ENCODE results near the gene RAB2B. TPM values are rescaled to one million over a fixed set of nuclear protein-coding genes. Genes with fewer than 3 reads are reported as not detected.

RAB2B gene
- polyA plus RNA-seq, 1 of the 3 experiments (the other 2 are of a cell fraction) = 24.4 TPM

- no peak for DNase-seq
- no peaks in the 10 kb centered on the region; the same call in 1 of the 2 replicates for H3K79me2 ChIP-seq (ENCODE audit: insufficient read depth)
- no peaks in the 10 kb centered on the region for H4K20me1 ChIP-seq (ENCODE audit: insufficient read depth)
- 87% methylated on average over 6 of the region's 7 CpGs for WGBS (ENCODE audit: low lambda C conversion rate)
- no peak overlapping the region for H3K4me2 ChIP-seq
- no peaks in the 10 kb centered on the region for H3K27me3 ChIP-seq (ENCODE audit: insufficient read depth)
- no peak overlapping the region for H3K9ac ChIP-seq
- H3K4me1 ChIP-seq (ENCODE audit: control insufficient read depth in 1 of 2, insufficient read depth in 2 of 2, low read depth in 1 of 2, low read length in 1 of 2) = peaks cover 0 to 16% of the 10 kb centered on the region in 2 experiments; a peak in 1 of 4 replicates
- no peak overlapping the region for H3K27ac ChIP-seq (ENCODE audit: low read depth in 2 of 2, low read length in 1 of 2)
- TF ChIP-seq TAF1 (IDR thresholded peaks at IDR 0.05; ENCODE audit: borderline replicate concordance, low read depth, low read length) = no peak
- TF ChIP-seq MXI1 (IDR thresholded peaks at IDR 0.05; ENCODE audit: low read depth, low read length) = no peak
- no peak for TF ChIP-seq SMC3 (IDR thresholded peaks at IDR 0.05; ENCODE audit: low read depth, low read length)
- TF ChIP-seq RAD21 (IDR thresholded peaks at IDR 0.05; ENCODE audit: low read length) = no peak
- no peak for TF ChIP-seq USF2 (IDR thresholded peaks at IDR 0.05; ENCODE audit: borderline replicate concordance, low read depth, low read length)
- no peak for TF ChIP-seq RFX5 (IDR thresholded peaks at IDR 0.05; ENCODE audit: low read length)
- no peak for TF ChIP-seq NFIC (IDR thresholded peaks at IDR 0.05; ENCODE audit: borderline replicate concordance)
- no peak for TF ChIP-seq REST (IDR thresholded peaks at IDR 0.05; ENCODE audit: low read depth, low read length)
- no peak for TF ChIP-seq CHD2 (IDR thresholded peaks at IDR 0.05; ENCODE audit: low read length, partially characterized antibody)
- TF ChIP-seq CTCF (IDR thresholded peaks at IDR 0.05) = no peak
- TF ChIP-seq TEAD4 (IDR thresholded peaks at IDR 0.05; ENCODE audit: borderline replicate concordance, insufficient read depth) = no peak
- TF ChIP-seq IRF3 (IDR thresholded peaks at IDR 0.05; ENCODE audit: low read depth, low read length) = no peak
- no peak for TF ChIP-seq FOXM1 (IDR thresholded peaks at IDR 0.05; ENCODE audit: low read depth)
- TF ChIP-seq YY1 (IDR thresholded peaks at IDR 0.05; ENCODE audit: low read depth) = no peak
- no peak for TF ChIP-seq JUND (IDR thresholded peaks at IDR 0.05)
- no peak for TF ChIP-seq RCOR1 (IDR thresholded peaks at IDR 0.05; ENCODE audit: low read length)
- TF ChIP-seq EP300 (IDR thresholded peaks at IDR 0.05; ENCODE audit: borderline replicate concordance in 1 of 2, low read depth in 1 of 2, low read length in 1 of 2) = no peak
- TF ChIP-seq EZH2phosphoT487 (IDR thresholded peaks at IDR 0.05; ENCODE audit: borderline replicate concordance, low read depth) = no peak
- TF ChIP-seq ZBTB33 (IDR thresholded peaks at IDR 0.05; ENCODE audit: borderline replicate concordance, low read depth) = no peak
- H2AFZ ChIP-seq (ENCODE audit: low read depth) = no peak overlapping the region
- H3K36me3 ChIP-seq (replicated peaks in 1 of 2; ENCODE audit: control insufficient read depth in 1 of 2, insufficient read depth in 2 of 2, low read length in 1 of 2) = peaks cover 0 to 5% of the 10 kb centered on the region in 2 experiments
- ChIA-PET CTCF (interaction anchor here (2.9 kb wide), 1 partner anchor 25 kb away, joined by 15 read pairs; no protein-coding TSS in a partner anchor), POLR2A (no interaction called here)
- H3K4me3 ChIP-seq (ENCODE audit: low read depth in 2 of 2, low read length in 1 of 2) = no peak overlapping the region
- no peaks in the 10 kb centered on the region for H3K9me3 ChIP-seq
- H3F3A ChIP-seq (replicated peaks; ENCODE audit: insufficient read depth) = no peaks in the 10 kb centered on the region
- no peaks in the 10 kb centered on the region for H3K9me2 ChIP-seq
Measured at GRCh38 chr14:21523203-21523602, 46.4 kb upstream of the RAB2B start.
